GM20000 (cell line): ENCODE measurements around the gene ABHD8.

ENCODE experiments used
- DNase-seq: peaks from one replicate; pipeline ENCODE4 v3.0.0; 2012; ENCODE audit warnings: low spot score
- TF ChIP-seq, protein P1 (sequence below): IDR thresholded peaks from 2 replicates; pipeline ENCODE4 v1.5.1; 2012; ENCODE audit warnings: mild to moderate bottlenecking, control low read depth; ENCODE audit errors: extremely low read depth, missing control alignments

Gene ABHD8

DNA sequence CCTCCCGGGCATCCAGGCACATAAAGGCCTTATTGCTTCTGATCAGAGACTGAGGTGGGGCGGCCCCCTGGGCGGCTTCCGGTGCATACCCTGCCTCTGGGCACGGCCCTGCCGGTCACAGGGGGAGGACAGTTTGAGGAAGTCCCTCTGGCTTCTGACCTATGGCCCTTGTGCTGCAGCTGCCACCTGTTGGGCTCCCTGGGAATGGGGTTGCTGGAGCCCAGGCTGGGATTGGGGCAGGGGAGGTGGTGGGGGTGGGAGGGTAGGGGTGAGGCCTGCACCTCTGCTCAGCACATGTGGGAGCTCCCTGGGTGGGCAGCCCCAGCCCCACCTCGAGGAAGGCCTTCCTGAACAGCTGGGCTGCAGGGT is 20.7 kb upstream of the ABHD8 start:
- DNase-seq: peak; percentile 57
- TF ChIP-seq, protein P1, sequence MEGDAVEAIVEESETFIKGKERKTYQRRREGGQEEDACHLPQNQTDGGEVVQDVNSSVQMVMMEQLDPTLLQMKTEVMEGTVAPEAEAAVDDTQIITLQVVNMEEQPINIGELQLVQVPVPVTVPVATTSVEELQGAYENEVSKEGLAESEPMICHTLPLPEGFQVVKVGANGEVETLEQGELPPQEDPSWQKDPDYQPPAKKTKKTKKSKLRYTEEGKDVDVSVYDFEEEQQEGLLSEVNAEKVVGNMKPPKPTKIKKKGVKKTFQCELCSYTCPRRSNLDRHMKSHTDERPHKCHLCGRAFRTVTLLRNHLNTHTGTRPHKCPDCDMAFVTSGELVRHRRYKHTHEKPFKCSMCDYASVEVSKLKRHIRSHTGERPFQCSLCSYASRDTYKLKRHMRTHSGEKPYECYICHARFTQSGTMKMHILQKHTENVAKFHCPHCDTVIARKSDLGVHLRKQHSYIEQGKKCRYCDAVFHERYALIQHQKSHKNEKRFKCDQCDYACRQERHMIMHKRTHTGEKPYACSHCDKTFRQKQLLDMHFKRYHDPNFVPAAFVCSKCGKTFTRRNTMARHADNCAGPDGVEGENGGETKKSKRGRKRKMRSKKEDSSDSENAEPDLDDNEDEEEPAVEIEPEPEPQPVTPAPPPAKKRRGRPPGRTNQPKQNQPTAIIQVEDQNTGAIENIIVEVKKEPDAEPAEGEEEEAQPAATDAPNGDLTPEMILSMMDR: no peak

DNA sequence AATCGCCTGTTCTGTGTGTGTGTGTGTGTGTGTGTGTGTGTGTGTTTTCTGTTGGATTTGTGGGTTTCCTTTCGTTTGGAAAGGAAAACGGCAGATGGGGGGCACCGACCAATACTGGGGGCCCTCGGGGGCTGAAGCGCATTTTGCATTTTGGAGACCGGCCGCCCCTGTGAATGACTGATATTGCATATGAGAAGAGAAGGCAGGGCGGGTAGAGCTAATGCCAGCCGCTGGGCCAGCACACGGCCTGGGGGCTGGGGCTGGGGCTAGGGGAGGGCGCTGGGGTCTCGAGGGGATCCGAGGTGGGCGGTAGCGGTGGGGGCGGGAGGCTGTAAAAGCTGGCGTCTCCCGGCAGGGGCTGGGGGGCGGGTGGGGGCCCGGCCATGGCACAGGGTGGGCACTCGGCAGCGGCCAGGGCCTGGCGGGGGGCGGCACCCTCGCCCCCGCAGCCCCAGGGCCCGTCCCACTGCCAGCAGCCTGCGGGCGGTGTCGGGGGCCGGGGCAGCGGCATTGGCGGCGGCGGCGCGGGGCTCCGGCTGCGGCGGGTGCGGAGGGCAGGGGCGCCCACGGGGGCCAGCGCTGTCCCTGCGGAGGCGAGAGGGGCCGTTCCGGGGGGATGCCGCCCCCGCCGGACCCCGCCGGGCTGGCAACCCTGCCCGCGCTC is 20.2 kb upstream of the ABHD8 start:
- DNase-seq: no peak
- TF ChIP-seq, protein P1: no peak

DNA sequence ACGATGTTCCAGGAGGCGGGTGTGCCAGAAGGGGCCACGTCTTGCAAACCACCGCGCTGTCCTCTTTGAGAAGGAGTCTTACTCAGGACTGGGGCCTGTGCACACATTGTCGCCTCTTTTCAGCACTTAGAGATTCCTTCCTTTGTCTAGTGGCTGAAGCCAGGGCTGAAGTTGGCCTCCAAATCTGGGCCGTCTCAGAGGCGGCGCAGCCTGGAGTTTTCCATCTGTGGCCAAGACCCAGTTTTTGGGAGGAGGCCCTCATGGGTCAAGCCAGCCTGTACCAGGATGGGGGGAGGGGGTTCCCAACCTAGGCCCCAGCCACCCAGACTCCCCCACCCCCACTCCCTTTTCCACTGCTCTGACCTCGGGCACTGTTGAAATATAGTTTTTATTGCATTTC is 19.6 kb upstream of the ABHD8 start:
- DNase-seq: no peak
- TF ChIP-seq, protein P1: no peak

DNA sequence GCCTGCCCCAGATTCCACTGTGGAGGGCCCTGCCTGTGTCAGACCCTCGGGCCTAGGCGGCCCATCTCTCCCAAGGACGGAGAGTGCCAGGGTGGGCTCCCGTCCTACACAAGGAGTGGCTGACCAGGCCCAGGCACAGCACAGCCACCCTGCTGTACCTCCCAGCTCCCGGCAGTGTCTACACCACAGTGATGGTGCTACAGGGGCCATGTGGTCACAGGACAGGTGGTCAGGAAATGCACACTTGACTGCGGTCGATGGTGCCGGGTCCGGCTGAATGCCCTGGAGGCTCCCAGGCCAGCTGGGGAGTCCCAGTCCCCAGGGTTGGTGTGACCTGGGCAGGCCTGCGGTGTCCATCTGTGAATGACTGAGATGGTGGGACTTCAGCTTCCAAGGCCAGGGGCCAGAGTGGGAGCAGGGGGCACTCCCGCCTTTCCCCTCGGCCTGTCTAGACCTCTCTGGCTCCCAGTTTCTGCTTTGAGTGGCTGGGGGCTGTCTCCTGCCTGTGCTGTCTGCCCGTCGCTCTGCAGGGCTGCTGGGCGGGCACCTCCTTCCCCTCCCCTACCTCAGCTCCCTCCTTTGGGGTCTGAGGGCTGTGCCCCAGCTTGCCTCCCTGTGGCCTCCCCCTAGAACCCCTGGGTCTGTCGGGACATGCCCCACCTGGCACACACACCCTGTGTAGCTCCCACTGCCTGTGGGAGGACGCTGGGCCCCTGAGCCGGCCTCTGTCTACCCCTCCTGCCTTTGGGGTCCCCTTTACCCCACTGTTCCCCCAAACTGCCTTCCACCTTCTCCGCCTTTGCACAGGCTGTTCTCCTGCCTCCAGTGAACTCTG is 18.6 kb upstream of the ABHD8 start:
- TF ChIP-seq, protein P1: no peak
- DNase-seq: no peak

DNA sequence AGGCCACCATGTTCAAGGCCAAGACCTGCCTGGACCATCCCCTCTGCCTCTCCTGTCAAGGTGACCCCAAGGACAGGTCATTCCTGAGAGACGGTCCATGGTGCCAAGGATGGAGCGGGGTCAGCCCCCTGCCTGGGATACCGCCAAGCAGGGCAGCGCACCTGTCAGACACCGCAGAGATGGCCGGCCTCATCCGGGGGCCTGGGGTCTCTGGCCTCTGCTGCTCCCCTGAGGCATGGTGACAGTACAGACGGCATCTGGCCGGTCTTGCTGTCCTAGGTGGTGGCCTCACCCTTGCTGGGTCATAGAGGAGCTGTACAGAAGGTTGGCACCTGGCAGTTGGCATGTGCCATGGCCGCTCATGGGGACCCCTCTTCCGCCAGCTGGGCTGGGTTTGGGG is 17.2 kb upstream of the ABHD8 start:
- DNase-seq: no peak
- TF ChIP-seq, protein P1: no peak

DNA sequence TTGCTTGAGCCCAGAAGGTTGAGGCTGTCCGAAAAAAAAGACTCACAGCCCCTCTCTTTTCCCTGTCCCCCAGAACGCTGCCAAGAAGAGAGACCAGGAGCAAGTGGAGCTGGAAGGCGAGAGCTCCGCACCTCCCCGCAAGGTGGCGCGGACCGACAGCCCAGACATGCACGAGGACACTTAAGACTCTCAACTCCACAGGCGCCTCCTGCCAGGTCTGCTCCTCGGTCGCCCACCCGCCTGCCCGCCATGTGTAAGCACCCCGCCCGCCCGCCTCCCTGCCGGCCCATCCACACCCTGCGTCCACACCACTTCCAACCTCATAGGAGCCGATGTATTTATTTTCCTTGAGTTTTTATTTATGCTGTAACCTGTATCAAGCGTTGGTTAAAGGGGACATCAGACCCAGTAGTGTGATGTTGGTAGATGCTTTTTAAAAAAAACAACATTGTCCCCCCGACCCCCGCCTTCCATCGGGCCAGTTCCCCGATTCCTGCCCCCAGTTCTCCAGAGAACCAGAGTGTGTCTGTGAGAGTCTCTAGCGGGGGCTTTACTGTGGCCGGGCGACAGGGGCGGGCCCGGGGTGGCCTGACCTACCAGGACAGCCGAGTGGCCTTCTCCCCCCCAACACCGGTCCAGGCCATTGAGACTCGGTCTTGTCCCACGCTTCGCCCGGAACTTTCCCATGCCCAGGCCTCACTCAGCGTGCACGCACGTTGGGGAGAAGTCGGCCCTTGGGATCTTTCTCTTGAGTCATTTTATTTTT is 16.4 kb upstream of the ABHD8 start:
- TF ChIP-seq, protein P1: no peak
- no peak for DNase-seq

DNA sequence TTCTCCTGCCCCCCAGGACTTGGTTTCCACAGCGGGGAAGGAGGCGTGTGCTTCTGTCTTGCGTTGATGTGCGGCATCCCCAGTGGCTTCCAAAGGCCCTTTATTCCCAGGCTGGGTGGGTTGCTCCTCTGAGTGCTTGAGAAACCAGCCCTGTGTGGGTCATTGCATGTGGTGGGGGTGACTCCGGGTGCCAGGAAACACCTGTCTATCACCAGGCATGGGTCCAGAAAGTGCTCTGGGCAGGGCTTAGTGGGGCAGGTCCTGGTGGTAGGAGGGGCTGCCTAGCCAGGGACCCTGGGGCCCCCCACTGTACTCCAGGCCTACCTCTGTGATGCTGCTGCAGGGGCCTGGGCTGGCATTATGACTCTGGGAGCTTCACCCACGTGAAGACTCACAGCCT is 15.7 kb upstream of the ABHD8 start:
- TF ChIP-seq, protein P1: no peak
- no peak for DNase-seq
